ENCODE results near the gene PDGFB.

The PDGFB gene

GRCh38 chr22:39266398-39267030, 21.7 kb upstream of the PDGFB start:
- H3K27ac ChIP-seq (ENCODE audit: insufficient read depth, low read depth, low read length, poor library complexity, severe bottlenecking) = no peak overlapping the region
- no peaks in the 10 kb centered on the region for H3K27me3 ChIP-seq (ENCODE audit: control insufficient read depth, insufficient read depth, low read length, poor library complexity, severe bottlenecking)
- H3K36me3 ChIP-seq (ENCODE audit: control insufficient read depth, insufficient read depth, low read length) = no peaks in the 10 kb centered on the region
- no peak overlapping the region for H3K4me3 ChIP-seq (ENCODE audit: insufficient read depth, low read depth, low read length)
- WGBS, 2 experiments = 76% methylated on average over 12 of the region's 12 CpGs
- H3K9me3 ChIP-seq (ENCODE audit: control insufficient read depth, low read length) = no peaks in the 10 kb centered on the region
- peaks cover 8% of the 10 kb centered on the region for H3K4me1 ChIP-seq (ENCODE audit: control insufficient read depth, insufficient read depth, low read length)

GRCh38 chr22:39265143-39265886, 20.5 kb upstream of the PDGFB start:
- no peak overlapping the region for H3K27ac ChIP-seq (ENCODE audit: insufficient read depth, low read depth, low read length, poor library complexity, severe bottlenecking)
- WGBS, 2 experiments = 95% methylated on average over 23 of the region's 23 CpGs
- H3K36me3 ChIP-seq (ENCODE audit: control insufficient read depth, insufficient read depth, low read length) = no peaks in the 10 kb centered on the region
- H3K4me3 ChIP-seq (ENCODE audit: insufficient read depth, low read depth, low read length) = no peak overlapping the region
- no peaks in the 10 kb centered on the region for H3K27me3 ChIP-seq (ENCODE audit: control insufficient read depth, insufficient read depth, low read length, poor library complexity, severe bottlenecking)
- peaks cover 8% of the 10 kb centered on the region for H3K4me1 ChIP-seq (ENCODE audit: control insufficient read depth, insufficient read depth, low read length)
- no peaks in the 10 kb centered on the region for H3K9me3 ChIP-seq (ENCODE audit: control insufficient read depth, low read length)

GRCh38 chr22:39264349-39265038, 19.7 kb upstream of the PDGFB start:
- Histone ChIP-seq H3K27ac (ENCODE audit: insufficient read depth, low read depth, low read length, poor library complexity, severe bottlenecking) (no peak overlapping the region), H3K36me3 (ENCODE audit: control insufficient read depth, insufficient read depth, low read length) (no peaks in the 10 kb centered on the region), H3K9me3 (ENCODE audit: control insufficient read depth, low read length) (no peaks in the 10 kb centered on the region), H3K4me1 (ENCODE audit: control insufficient read depth, insufficient read depth, low read length) (peaks cover 6% of the 10 kb centered on the region), H3K27me3 (ENCODE audit: control insufficient read depth, insufficient read depth, low read length, poor library complexity, severe bottlenecking) (no peaks in the 10 kb centered on the region), H3K4me3 (ENCODE audit: insufficient read depth, low read depth, low read length) (no peak overlapping the region)
- WGBS, 2 experiments = 87 to 90% methylated on average over 13 of the region's 13 CpGs

GRCh38 chr22:39263626-39264348, 19.0 kb upstream of the PDGFB start:
- Histone ChIP-seq H3K4me3 (ENCODE audit: insufficient read depth, low read depth, low read length) (no peak overlapping the region), H3K9me3 (ENCODE audit: control insufficient read depth, low read length) (no peaks in the 10 kb centered on the region), H3K27me3 (ENCODE audit: control insufficient read depth, insufficient read depth, low read length, poor library complexity, severe bottlenecking) (no peaks in the 10 kb centered on the region), H3K36me3 (ENCODE audit: control insufficient read depth, insufficient read depth, low read length) (no peaks in the 10 kb centered on the region), H3K4me1 (ENCODE audit: control insufficient read depth, insufficient read depth, low read length) (no peaks in the 10 kb centered on the region), H3K27ac (ENCODE audit: insufficient read depth, low read depth, low read length, poor library complexity, severe bottlenecking) (no peak overlapping the region)
- WGBS, 2 experiments = 92 to 94% methylated on average over 9 to 10 of the region's 10 CpGs

GRCh38 chr22:39259666-39260065, 14.9 kb upstream of the PDGFB start:
- Histone ChIP-seq H3K9me3 (ENCODE audit: control insufficient read depth, low read length) (no peaks in the 10 kb centered on the region), H3K4me1 (ENCODE audit: control insufficient read depth, insufficient read depth, low read length) (peaks cover 13% of the 10 kb centered on the region), H3K4me3 (ENCODE audit: insufficient read depth, low read depth, low read length) (no peak overlapping the region), H3K36me3 (ENCODE audit: control insufficient read depth, insufficient read depth, low read length) (no peaks in the 10 kb centered on the region), H3K27ac (ENCODE audit: insufficient read depth, low read depth, low read length, poor library complexity, severe bottlenecking) (no peak overlapping the region), H3K27me3 (ENCODE audit: control insufficient read depth, insufficient read depth, low read length, poor library complexity, severe bottlenecking) (no peaks in the 10 kb centered on the region)
- WGBS, 2 experiments = 91 to 92% methylated on average over 4 of the region's 4 CpGs

- Histone ChIP-seq H3K9me3 (ENCODE audit: control insufficient read depth, low read length) (no peaks in the 10 kb centered on the region), H3K27ac (ENCODE audit: insufficient read depth, low read depth, low read length, poor library complexity, severe bottlenecking) (no peak overlapping the region), H3K4me1 (ENCODE audit: control insufficient read depth, insufficient read depth, low read length) (peaks cover 22% of the 10 kb centered on the region), H3K27me3 (ENCODE audit: control insufficient read depth, insufficient read depth, low read length, poor library complexity, severe bottlenecking) (no peaks in the 10 kb centered on the region), H3K4me3 (ENCODE audit: insufficient read depth, low read depth, low read length) (no peak overlapping the region), H3K36me3 (ENCODE audit: control insufficient read depth, insufficient read depth, low read length) (no peaks in the 10 kb centered on the region)
- WGBS, 2 experiments = 88% methylated on average over 16 of the region's 16 CpGs
Measured at GRCh38 chr22:39257901-39258475, 13.2 kb upstream of the PDGFB start.

- no peaks in the 10 kb centered on the region for H3K36me3 ChIP-seq (ENCODE audit: control insufficient read depth, insufficient read depth, low read length)
- WGBS, 2 experiments = 88 to 97% methylated on average over 2 of the region's 2 CpGs
- H3K9me3 ChIP-seq (ENCODE audit: control insufficient read depth, low read length) = no peaks in the 10 kb centered on the region
Measured at GRCh38 chr22:39256979-39257378, 12.2 kb upstream of the PDGFB start.

GRCh38 chr22:39256186-39256552, 11.4 kb upstream of the PDGFB start:
- 93 to 94% methylated on average over 11 of the region's 11 CpGs for WGBS, 2 experiments
- Histone ChIP-seq H3K4me3 (ENCODE audit: insufficient read depth, low read depth, low read length) (no peak overlapping the region), H3K27me3 (ENCODE audit: control insufficient read depth, insufficient read depth, low read length, poor library complexity, severe bottlenecking) (peaks cover 4% of the 10 kb centered on the region), H3K36me3 (ENCODE audit: control insufficient read depth, insufficient read depth, low read length) (no peaks in the 10 kb centered on the region), H3K9me3 (ENCODE audit: control insufficient read depth, low read length) (no peaks in the 10 kb centered on the region), H3K4me1 (ENCODE audit: control insufficient read depth, insufficient read depth, low read length) (peaks cover 22% of the 10 kb centered on the region), H3K27ac (ENCODE audit: insufficient read depth, low read depth, low read length, poor library complexity, severe bottlenecking) (no peak overlapping the region)

More at GRCh38 chr22:39256979-39257378, 12.2 kb upstream of the PDGFB start:
- Histone ChIP-seq H3K27ac (ENCODE audit: insufficient read depth, low read depth, low read length, poor library complexity, severe bottlenecking) (no peak overlapping the region), H3K4me1 (ENCODE audit: control insufficient read depth, insufficient read depth, low read length) (peaks cover 22% of the 10 kb centered on the region), H3K27me3 (ENCODE audit: control insufficient read depth, insufficient read depth, low read length, poor library complexity, severe bottlenecking) (peaks cover 4% of the 10 kb centered on the region), H3K4me3 (ENCODE audit: insufficient read depth, low read depth, low read length) (no peak overlapping the region)

- Histone ChIP-seq H3K27me3 (ENCODE audit: control insufficient read depth, insufficient read depth, low read length, poor library complexity, severe bottlenecking) (peaks cover 4% of the 10 kb centered on the region), H3K4me3 (ENCODE audit: insufficient read depth, low read depth, low read length) (no peak overlapping the region), H3K27ac (ENCODE audit: insufficient read depth, low read depth, low read length, poor library complexity, severe bottlenecking) (no peak overlapping the region), H3K36me3 (ENCODE audit: control insufficient read depth, insufficient read depth, low read length) (no peaks in the 10 kb centered on the region), H3K9me3 (ENCODE audit: control insufficient read depth, low read length) (no peaks in the 10 kb centered on the region), H3K4me1 (ENCODE audit: control insufficient read depth, insufficient read depth, low read length) (peaks cover 22% of the 10 kb centered on the region)
- WGBS, 2 experiments = 77 to 79% methylated on average over 16 of the region's 16 CpGs
Measured at GRCh38 chr22:39255449-39256185, 10.8 kb upstream of the PDGFB start.

Measured in ectodermal cell (in vitro differentiated cells).